Measurements from ENCODE around the gene SVOPL. TPM values are rescaled to one million over a fixed set of nuclear protein-coding genes. Genes with fewer than 3 reads are reported as not detected.

Gene SVOPL
- total and polyA plus RNA-seq, 9 of the 15 experiments (the other 6 are each of a cell fraction or from before 2014, with no cell fraction given) = 0.13 to 0.42 (median 0.20) TPM; not detected in 6

DNA sequence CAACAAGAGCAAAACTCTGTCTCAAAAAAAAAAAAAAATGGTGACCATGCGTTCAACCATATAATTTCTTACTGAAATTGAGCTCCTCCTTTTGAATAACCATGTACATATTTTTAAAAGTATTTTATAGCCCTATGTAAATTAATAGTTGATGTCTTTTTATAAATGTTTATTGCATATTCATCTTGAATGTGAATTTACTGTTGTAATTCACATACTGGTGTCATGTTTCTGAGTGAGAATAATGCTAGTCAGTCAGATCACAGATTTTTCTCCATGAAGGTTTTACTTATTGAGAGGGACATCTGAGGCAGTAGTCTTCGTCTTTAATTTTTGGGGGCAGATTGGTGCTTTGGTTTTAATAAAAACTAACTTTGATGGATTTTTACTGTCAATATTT is 112.2 kb downstream of the SVOPL start:
- peak; percentile 18 for TF ChIP-seq RBM22 (IDR thresholded peaks at IDR 0.05; ENCODE audit: low read depth, low read length, poor library complexity, severe bottlenecking)
- TF ChIP-seq ELF4 (CRISPR knock-in tag; IDR thresholded peaks at IDR 0.05) = no peak
- POLR2A ChIA-PET = interaction anchor here (0.6 to 2.0 kb wide), 4 partner anchors 8 to 12 kb away, joined by 3 to 9 read pairs (median 5); no protein-coding TSS in a partner anchor
- H3K79me2 ChIP-seq (ENCODE audit: control insufficient read depth, insufficient read depth, low read length) = no peaks in the 10 kb centered on the region
- H3K36me3 ChIP-seq (ENCODE audit: control insufficient read depth, insufficient read depth, low read length) = peaks cover 25% of the 10 kb centered on the region
- no peaks in the 10 kb centered on the region for H4K20me1 ChIP-seq (replicated peaks; ENCODE audit: control insufficient read depth, insufficient read depth, low read length)
- no peak overlapping the region for H3K4me3 ChIP-seq
- H3K4me2 ChIP-seq (ENCODE audit: insufficient read depth, low read length) = no peak overlapping the region
- no peak for ATAC-seq
- no TSS peak for BruUV-seq (replicated peaks)
- DNase-seq (ENCODE audit: extremely low read depth in 1 of 4, low spot score in 3 of 4) = no peak
- H3K9me3 ChIP-seq (replicated peaks; ENCODE audit: control insufficient read depth, insufficient read depth, low read depth, low read length) = no peaks in the 10 kb centered on the region
- no peaks in the 10 kb centered on the region for H3K9me1 ChIP-seq (ENCODE audit: control insufficient read depth, insufficient read depth, low read length)
- H3K9ac ChIP-seq (ENCODE audit: insufficient read depth in 1 of 2, low read depth in 2 of 2, low read length in 2 of 2) = no peak overlapping the region
- intact Hi-C loops (cut with micrococcal nuclease) (no loop called here), in situ Hi-C loops (cut with MboI) (no loop called here)
- no peaks in the 10 kb centered on the region for H3K4me1 ChIP-seq (replicated peaks in 1 of 2; ENCODE audit: control insufficient read depth in 2 of 2, insufficient read depth in 2 of 2, low read length in 2 of 2)
- 72% methylated on average over 2 of the region's 2 CpGs for WGBS (ENCODE audit: insufficient coverage, low coverage, missing lambda C conversion rate)
- no peak overlapping the region for H2AFZ ChIP-seq (ENCODE audit: low read depth, low read length)
- CTCF ChIA-PET (ENCODE audit: low intra/inter-chr PET ratio) = no interaction called here
- H3K27ac ChIP-seq (ENCODE audit: extremely low read depth, low read depth, low read length) = no peak overlapping the region
- no peaks in the 10 kb centered on the region for H3K27me3 ChIP-seq (ENCODE audit: control insufficient read depth in 2 of 2, insufficient read depth in 2 of 2, low read length in 2 of 2)
- no peak for FAIRE-seq

DNA sequence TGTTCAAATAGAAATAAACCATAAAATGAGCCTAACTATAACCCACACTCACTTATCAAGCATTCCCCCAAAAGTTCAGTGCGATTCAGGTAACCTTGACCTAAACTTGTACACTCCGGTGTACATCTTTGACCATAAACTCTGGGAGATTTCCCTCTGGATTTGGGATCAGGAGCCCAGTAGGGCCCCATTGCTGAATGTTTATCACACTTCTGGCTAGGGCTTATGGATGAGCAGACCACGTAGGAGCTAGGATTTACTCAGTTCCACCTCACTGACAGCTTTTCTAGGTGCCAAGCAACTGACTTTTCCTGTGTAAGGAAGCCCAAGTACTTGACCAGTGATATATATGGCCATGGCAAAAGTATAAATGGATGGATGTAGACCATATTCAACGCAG is 113.7 kb downstream of the SVOPL start:
- peaks cover 39% of the 10 kb centered on the region for H3K36me3 ChIP-seq (ENCODE audit: control insufficient read depth, insufficient read depth, low read length)
- FAIRE-seq (no peak), DNase-seq (ENCODE audit: extremely low read depth in 1 of 4, low spot score in 3 of 4) (no peak), ATAC-seq (no peak; the same call in 2 of the 3 replicates)
- H4K20me1 ChIP-seq (replicated peaks; ENCODE audit: control insufficient read depth, insufficient read depth, low read length) = no peaks in the 10 kb centered on the region
- H3K4me3 ChIP-seq = no peak overlapping the region
- BruUV-seq (replicated peaks) = no TSS peak
- no peaks in the 10 kb centered on the region for H3K9me3 ChIP-seq (replicated peaks; ENCODE audit: control insufficient read depth, insufficient read depth, low read depth, low read length)
- no peaks in the 10 kb centered on the region for H3K4me1 ChIP-seq (replicated peaks in 1 of 2; ENCODE audit: control insufficient read depth in 2 of 2, insufficient read depth in 2 of 2, low read length in 2 of 2)
- H3K79me2 ChIP-seq (ENCODE audit: control insufficient read depth, insufficient read depth, low read length) = no peaks in the 10 kb centered on the region
- in situ Hi-C loops (cut with MboI) (no loop called here), intact Hi-C loops (cut with micrococcal nuclease) (no loop called here)
- H3K27ac ChIP-seq (ENCODE audit: extremely low read depth, low read depth, low read length) = no peak overlapping the region
- H3K4me2 ChIP-seq (ENCODE audit: insufficient read depth, low read length) = no peak overlapping the region
- H3K27me3 ChIP-seq (ENCODE audit: control insufficient read depth in 2 of 2, insufficient read depth in 2 of 2, low read length in 2 of 2) = no peaks in the 10 kb centered on the region
- CTCF ChIA-PET (ENCODE audit: low intra/inter-chr PET ratio) = no interaction called here
- POLR2A ChIA-PET = interaction anchor here (0.5 to 2.0 kb wide), 3 partner anchors 10 to 57 kb away, joined by 3 to 9 read pairs (median 3); no protein-coding TSS in a partner anchor
- no peak overlapping the region for H3K9ac ChIP-seq (ENCODE audit: insufficient read depth in 1 of 2, low read depth in 2 of 2, low read length in 2 of 2)
- no peaks in the 10 kb centered on the region for H3K9me1 ChIP-seq (ENCODE audit: control insufficient read depth, insufficient read depth, low read length)
- 89% methylated on average over 4 of the region's 4 CpGs for WGBS (ENCODE audit: insufficient coverage, low coverage, missing lambda C conversion rate)
- H2AFZ ChIP-seq (ENCODE audit: low read depth, low read length) = no peak overlapping the region
- TF ChIP-seq MXD1 (CRISPR knock-in tag; IDR thresholded peaks at IDR 0.05; ENCODE audit: borderline replicate concordance, poor library complexity, severe bottlenecking) = no peak
- no peak for TF ChIP-seq TSHZ1 (CRISPR knock-in tag; IDR thresholded peaks at IDR 0.05)
- no peak for TF ChIP-seq MYNN (IDR thresholded peaks at IDR 0.05)
- no peak for TF ChIP-seq MYNN (CRISPR knock-in tag; IDR thresholded peaks at IDR 0.05)
- no peak for TF ChIP-seq ZHX1 (conservative IDR thresholded peaks at IDR 0.05; ENCODE audit: low read length)

All from K562 (cell line).